HepG2 (cell line): Measurements from ENCODE around the gene ZBTB14. TPM values are rescaled to one million over a fixed set of nuclear protein-coding genes. Genes with fewer than 3 reads are reported as not detected.

ENCODE experiments used
- ATAC-seq: fragments of 200-7000 bp; cut with Tn5 transposase; 3 replicates; pipeline ENCODE4 v1.9.1; 2020; ENCODE audit warnings: mild to moderate bottlenecking, moderate library complexity
- BruUV-seq: library from RNA; stranded (reverse); fragments of 400-500 nt; replicated peaks from 2 replicates; lab custom pipeline; 2021; lab: Mats Ljungman, UMichigan
- CTCF ChIA-PET: fragments of 300-600 bp; formaldehyde crosslinking; extraction: SDS; loops from one replicate; lab custom pipeline; 2021; ENCODE audit warnings: low total read pairs, inconsistent platforms, low intra/inter-chr PET ratio; lab: Yijun Ruan, JAX
- POLR2A ChIA-PET: fragments of 350-600 bp; sonication (Branson Sonifier 250); formaldehyde crosslinking; loops from one replicate; lab custom pipeline; 2020; ENCODE audit warnings: antibody characterized with exemption, inconsistent platforms; lab: Yijun Ruan, JAX
- DNase-seq: peaks from one replicate; pipeline ENCODE4 v3.0.0-alpha.2; 2015; ENCODE audit warnings: low spot score
- FAIRE-seq: peaks from 3 replicates; lab custom pipeline; 2011; peaks lifted over from hg19 to GRCh38; lab: Jason Lieb, UNC
- H2AFZ ChIP-seq: one replicate; pipeline ENCODE4 v1.6.1; 2011; ENCODE audit warnings: low read length, inconsistent platforms
- H3K27ac ChIP-seq: fragments of 300-600 bp; 3 replicates; pipeline ENCODE4 v1.8.0; 2011; ENCODE audit warnings: mixed run types, mild to moderate bottlenecking, mixed read lengths, low read length, inconsistent platforms; ENCODE audit not compliant: insufficient read depth; ENCODE audit errors: extremely low read length
- H3K27me3 ChIP-seq, 2 experiments: fragments of 200-600 bp in 1 of 2; 2 replicates in 1 of 2; 3 replicates in 1 of 2; pipeline versions ENCODE4 v1.6.0 to v1.8.0; 2011; ENCODE audit warnings: low read length in 2 of 2, mild to moderate bottlenecking in 2 of 2, moderate library complexity in 2 of 2, inconsistent platforms in 1 of 2; ENCODE audit not compliant: insufficient read depth in 2 of 2, control insufficient read depth in 1 of 2
- H3K36me3 ChIP-seq, 2 experiments: fragments of 200-600 bp in 1 of 2; replicated peaks in 1 of 2; 2 replicates in 1 of 2; 3 replicates in 1 of 2; pipeline versions ENCODE4 v1.5.1 to v1.8.0; 2011; ENCODE audit warnings: low read length in 2 of 2, inconsistent platforms in 1 of 2; ENCODE audit not compliant: insufficient read depth in 2 of 2, control insufficient read depth in 1 of 2
- H3K4me1 ChIP-seq: 2 replicates; pipeline ENCODE4 v1.5.1; 2012; ENCODE audit warnings: low read length, inconsistent platforms; ENCODE audit not compliant: insufficient read depth
- H3K4me2 ChIP-seq: 2 replicates; pipeline ENCODE4 v1.6.0; 2011; ENCODE audit warnings: low read depth, low read length, inconsistent platforms
- H3K4me3 ChIP-seq, 3 experiments: fragments of 200-600 bp in 1 of 3; sonication (generic), shearing (Covaris generic) in 1 of 3; replicated peaks in 1 of 3; 2 replicates each; pipeline ENCODE4 v1.5.1; 2011 to 2016; ENCODE audit warnings: low read length in 3 of 3, inconsistent platforms in 2 of 3, low read depth in 2 of 3, mild to moderate bottlenecking in 2 of 3, control low read depth in 1 of 3, mixed read lengths in 1 of 3; ENCODE audit not compliant: insufficient read depth in 1 of 3
- H3K79me2 ChIP-seq: one replicate; pipeline ENCODE4 v1.6.1; 2011; ENCODE audit warnings: low read length, inconsistent platforms; ENCODE audit not compliant: insufficient read depth
- H3K9ac ChIP-seq: 2 replicates; pipeline ENCODE4 v1.6.0; 2011; ENCODE audit warnings: mild to moderate bottlenecking, low read depth, low read length, inconsistent platforms; ENCODE audit not compliant: insufficient read depth
- H3K9me3 ChIP-seq: 2 replicates; pipeline ENCODE4 v1.5.1; 2012; ENCODE audit warnings: mild to moderate bottlenecking, low read length
- H4K20me1 ChIP-seq: 2 replicates; pipeline ENCODE4 v1.6.0; 2011; ENCODE audit warnings: inconsistent platforms, mild to moderate bottlenecking, low read length, moderate library complexity; ENCODE audit not compliant: insufficient read depth
- HOXA3 ChIP-seq: sonication (generic); formaldehyde crosslinking; IDR thresholded peaks from 2 replicates; pipeline ENCODE4 v1.5.0; 2020; ENCODE audit warnings: missing genetic modification reagents
- MIER2 ChIP-seq: IDR thresholded peaks from 2 replicates; pipeline ENCODE4 v1.6.1; 2016; ENCODE audit warnings: missing biosample characterization, missing genetic modification reagents
- PPARG ChIP-seq: conservative IDR thresholded peaks from 2 replicates; pipeline ENCODE4 v1.6.1; 2016; ENCODE audit warnings: missing biosample characterization, missing genetic modification reagents
- RARA ChIP-seq: IDR thresholded peaks from 2 replicates; pipeline ENCODE4 v1.6.1; 2016; ENCODE audit warnings: missing genetic modification reagents, missing compliant biosample characterization
- SRSF4 ChIP-seq: fragments of 200-400 bp; formaldehyde crosslinking; IDR thresholded peaks from one replicate; pipeline ENCODE4 v1.6.1; 2018; ENCODE audit warnings: mild to moderate bottlenecking, low read depth, low read length, moderate library complexity; ENCODE audit not compliant: poor library complexity, severe bottlenecking
- U2AF1 ChIP-seq: fragments of 200-400 bp; formaldehyde crosslinking; optimal IDR thresholded peaks from 2 replicates; pipeline ENCODE3; 2017; ENCODE audit warnings: mild to moderate bottlenecking, low read depth, low read length
- ZFP36L2 ChIP-seq: sonication (generic); formaldehyde crosslinking; IDR thresholded peaks from 2 replicates; pipeline ENCODE4 v1.4.0; 2020; ENCODE audit warnings: missing genetic modification reagents
- ZNF501 ChIP-seq: sonication (generic); formaldehyde crosslinking; IDR thresholded peaks from 2 replicates; pipeline ENCODE4 v1.5.1; 2020; ENCODE audit warnings: mild to moderate bottlenecking, moderate library complexity, missing genetic modification reagents
- ZNF510 ChIP-seq: sonication (generic); formaldehyde crosslinking; IDR thresholded peaks from 2 replicates; pipeline ENCODE4 v1.4.0; 2020; ENCODE audit warnings: low read depth, mild to moderate bottlenecking, missing genetic modification reagents
- ZNF546 ChIP-seq: sonication (generic); formaldehyde crosslinking; conservative IDR thresholded peaks from 2 replicates; pipeline ENCODE4 v1.8.1; 2023; ENCODE audit warnings: mild to moderate bottlenecking, missing genetic modification reagents
- WGBS: methylation state at CpG from one replicate; pipeline ENCODE4 v1.1.6; 2017; ENCODE audit warnings: low lambda C conversion rate; 5-methylcytosine and 5-hydroxymethylcytosine counted together
- in situ Hi-C: cut with HindIII; loops from 2 replicates; pipeline ENCODE4 v1.10.0; 2017; ENCODE audit warnings: low pct_unique_long_range_greater_than_20kb; ENCODE audit not compliant: extremely low pct_ligation_motif_present
- intact Hi-C: fragments of 100-400 bp; cut with micrococcal nuclease; formaldehyde crosslinking; loops from one replicate; pipeline ENCODE4 v1.10.0; 2022; ENCODE audit not compliant: unreplicated experiment
- polyA plus RNA-seq, 8 experiments: library from polyadenylated mRNA; depleted of rRNA in 3 of 8; stranded (reverse) in 7 of 8; unstranded in 1 of 8; fragments of >200 nt; fragmentation: Illumina TruSeq in 4 of 8; extraction: Trizol in 4 of 8; gene quantifications; 2 replicates each; pipeline versions ENCODE4 v1.2.1 to v1.2.3, GENCODE V29; 2011 to 2016; ENCODE audit warnings: low read depth in 4 of 8, missing spikeins in 1 of 8, mixed read lengths in 1 of 8; ENCODE audit not compliant: insufficient read depth in 1 of 8
- total RNA-seq, 5 experiments: library from RNA; depleted of rRNA; stranded (reverse); fragments of >200 nt; fragmentation: Illumina TruSeq; extraction: Trizol; gene quantifications; 2 replicates each; pipeline ENCODE4 v1.2.3, GENCODE V29; 2016; ENCODE audit warnings: low read depth in 1 of 5
- TF ChIP-seq, protein P1 (sequence below), 2 experiments: fragments of 450-650 bp in 1 of 2; sonication (generic) in 1 of 2; formaldehyde crosslinking; IDR thresholded peaks; 2 replicates each; pipeline versions ENCODE4 v1.5.0 to v1.8.0; 2020 to 2022; ENCODE audit warnings: mild to moderate bottlenecking in 1 of 2, missing genetic modification reagents in 1 of 2
- TF ChIP-seq, protein P2 (sequence below): IDR thresholded peaks from 2 replicates; pipeline ENCODE4 v1.6.1; 2012; ENCODE audit warnings: low read length, improper control_type of control experiment
- TF ChIP-seq, protein P3 (sequence below): sonication (generic); formaldehyde crosslinking; IDR thresholded peaks from 2 replicates; pipeline ENCODE4 v1.4.0; 2020; ENCODE audit warnings: mild to moderate bottlenecking, missing genetic modification reagents
- TF ChIP-seq, protein P4 (sequence below): sonication (generic); formaldehyde crosslinking; IDR thresholded peaks from 2 replicates; pipeline ENCODE4 v1.4.0; 2020; ENCODE audit warnings: missing genetic modification reagents
- TF ChIP-seq, protein P5 (sequence below): sonication (generic); formaldehyde crosslinking; IDR thresholded peaks from 2 replicates; pipeline ENCODE4 v1.5.0; 2020; ENCODE audit warnings: missing genetic modification reagents

ZBTB14 gene
- total and polyA plus RNA-seq, 2 of the 13 experiments (the other 11 are each of a cell fraction or from before 2014, with no cell fraction given) = 8.0 to 14.4 TPM

DNA sequence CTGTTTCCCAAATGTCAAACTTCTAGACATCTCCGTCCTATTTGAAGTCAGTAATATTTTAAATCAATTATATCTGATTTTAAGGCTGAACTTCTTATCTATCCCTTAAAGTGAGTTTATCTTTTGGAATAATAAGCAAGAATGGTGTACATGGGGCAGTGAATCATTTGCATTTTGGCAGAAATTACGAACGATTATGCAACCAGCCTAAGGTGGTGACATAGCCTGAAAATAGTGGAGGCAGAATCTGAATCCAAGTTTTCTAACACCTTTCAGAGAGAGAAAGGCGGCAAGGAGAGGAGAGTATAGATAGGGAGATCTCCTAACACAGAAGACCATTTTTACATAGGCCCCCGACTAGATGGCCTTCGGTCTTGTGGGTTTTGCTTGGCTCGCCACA, 10.7 kb downstream of the ZBTB14 start:
- Histone ChIP-seq H3K27me3 (no peaks in the 10 kb centered on the region), H3K4me3 (no peak overlapping the region), H3K79me2 (no peaks in the 10 kb centered on the region), H4K20me1 (no peaks in the 10 kb centered on the region), H3K36me3 (peaks cover 0 to 4% of the 10 kb centered on the region in 2 experiments; a peak in 1 of 5 replicates), H3K4me1 (no peaks in the 10 kb centered on the region), H3K4me2 (no peak overlapping the region), H3K9me3 (no peaks in the 10 kb centered on the region; the same call in 1 of the 2 replicates), H2AFZ (no peak overlapping the region), H3K27ac (no peak overlapping the region), H3K9ac (no peak overlapping the region)
- BruUV-seq = no TSS peak
- TF ChIP-seq, protein P1, sequence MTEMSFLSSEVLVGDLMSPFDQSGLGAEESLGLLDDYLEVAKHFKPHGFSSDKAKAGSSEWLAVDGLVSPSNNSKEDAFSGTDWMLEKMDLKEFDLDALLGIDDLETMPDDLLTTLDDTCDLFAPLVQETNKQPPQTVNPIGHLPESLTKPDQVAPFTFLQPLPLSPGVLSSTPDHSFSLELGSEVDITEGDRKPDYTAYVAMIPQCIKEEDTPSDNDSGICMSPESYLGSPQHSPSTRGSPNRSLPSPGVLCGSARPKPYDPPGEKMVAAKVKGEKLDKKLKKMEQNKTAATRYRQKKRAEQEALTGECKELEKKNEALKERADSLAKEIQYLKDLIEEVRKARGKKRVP (CRISPR knock-in tag; IDR thresholded peaks at IDR 0.05) = no peak
- TF ChIP-seq, protein P2, sequence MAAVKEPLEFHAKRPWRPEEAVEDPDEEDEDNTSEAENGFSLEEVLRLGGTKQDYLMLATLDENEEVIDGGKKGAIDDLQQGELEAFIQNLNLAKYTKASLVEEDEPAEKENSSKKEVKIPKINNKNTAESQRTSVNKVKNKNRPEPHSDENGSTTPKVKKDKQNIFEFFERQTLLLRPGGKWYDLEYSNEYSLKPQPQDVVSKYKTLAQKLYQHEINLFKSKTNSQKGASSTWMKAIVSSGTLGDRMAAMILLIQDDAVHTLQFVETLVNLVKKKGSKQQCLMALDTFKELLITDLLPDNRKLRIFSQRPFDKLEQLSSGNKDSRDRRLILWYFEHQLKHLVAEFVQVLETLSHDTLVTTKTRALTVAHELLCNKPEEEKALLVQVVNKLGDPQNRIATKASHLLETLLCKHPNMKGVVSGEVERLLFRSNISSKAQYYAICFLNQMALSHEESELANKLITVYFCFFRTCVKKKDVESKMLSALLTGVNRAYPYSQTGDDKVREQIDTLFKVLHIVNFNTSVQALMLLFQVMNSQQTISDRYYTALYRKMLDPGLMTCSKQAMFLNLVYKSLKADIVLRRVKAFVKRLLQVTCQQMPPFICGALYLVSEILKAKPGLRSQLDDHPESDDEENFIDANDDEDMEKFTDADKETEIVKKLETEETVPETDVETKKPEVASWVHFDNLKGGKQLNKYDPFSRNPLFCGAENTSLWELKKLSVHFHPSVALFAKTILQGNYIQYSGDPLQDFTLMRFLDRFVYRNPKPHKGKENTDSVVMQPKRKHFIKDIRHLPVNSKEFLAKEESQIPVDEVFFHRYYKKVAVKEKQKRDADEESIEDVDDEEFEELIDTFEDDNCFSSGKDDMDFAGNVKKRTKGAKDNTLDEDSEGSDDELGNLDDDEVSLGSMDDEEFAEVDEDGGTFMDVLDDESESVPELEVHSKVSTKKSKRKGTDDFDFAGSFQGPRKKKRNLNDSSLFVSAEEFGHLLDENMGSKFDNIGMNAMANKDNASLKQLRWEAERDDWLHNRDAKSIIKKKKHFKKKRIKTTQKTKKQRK = no peak
- TF ChIP-seq ZNF501 (no peak), PPARG (CRISPR knock-in tag) (no peak), ZNF510 (CRISPR knock-in tag) (no peak), HOXA3 (no peak), MIER2 (CRISPR knock-in tag) (no peak), RARA (CRISPR knock-in tag) (no peak), SRSF4 (no peak), ZNF546 (CRISPR knock-in tag) (no peak), U2AF1 (no peak), ZFP36L2 (CRISPR knock-in tag) (no peak)
- TF ChIP-seq, protein P3, sequence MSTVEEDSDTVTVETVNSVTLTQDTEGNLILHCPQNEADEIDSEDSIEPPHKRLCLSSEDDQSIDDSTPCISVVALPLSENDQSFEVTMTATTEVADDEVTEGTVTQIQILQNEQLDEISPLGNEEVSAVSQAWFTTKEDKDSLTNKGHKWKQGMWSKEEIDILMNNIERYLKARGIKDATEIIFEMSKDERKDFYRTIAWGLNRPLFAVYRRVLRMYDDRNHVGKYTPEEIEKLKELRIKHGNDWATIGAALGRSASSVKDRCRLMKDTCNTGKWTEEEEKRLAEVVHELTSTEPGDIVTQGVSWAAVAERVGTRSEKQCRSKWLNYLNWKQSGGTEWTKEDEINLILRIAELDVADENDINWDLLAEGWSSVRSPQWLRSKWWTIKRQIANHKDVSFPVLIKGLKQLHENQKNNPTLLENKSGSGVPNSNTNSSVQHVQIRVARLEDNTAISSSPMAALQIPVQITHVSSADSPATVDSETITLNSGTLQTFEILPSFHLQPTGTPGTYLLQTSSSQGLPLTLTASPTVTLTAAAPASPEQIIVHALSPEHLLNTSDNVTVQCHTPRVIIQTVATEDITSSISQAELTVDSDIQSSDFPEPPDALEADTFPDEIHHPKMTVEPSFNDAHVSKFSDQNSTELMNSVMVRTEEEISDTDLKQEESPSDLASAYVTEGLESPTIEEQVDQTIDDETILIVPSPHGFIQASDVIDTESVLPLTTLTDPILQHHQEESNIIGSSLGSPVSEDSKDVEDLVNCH (CRISPR knock-in tag) = no peak
- TF ChIP-seq, protein P4, sequence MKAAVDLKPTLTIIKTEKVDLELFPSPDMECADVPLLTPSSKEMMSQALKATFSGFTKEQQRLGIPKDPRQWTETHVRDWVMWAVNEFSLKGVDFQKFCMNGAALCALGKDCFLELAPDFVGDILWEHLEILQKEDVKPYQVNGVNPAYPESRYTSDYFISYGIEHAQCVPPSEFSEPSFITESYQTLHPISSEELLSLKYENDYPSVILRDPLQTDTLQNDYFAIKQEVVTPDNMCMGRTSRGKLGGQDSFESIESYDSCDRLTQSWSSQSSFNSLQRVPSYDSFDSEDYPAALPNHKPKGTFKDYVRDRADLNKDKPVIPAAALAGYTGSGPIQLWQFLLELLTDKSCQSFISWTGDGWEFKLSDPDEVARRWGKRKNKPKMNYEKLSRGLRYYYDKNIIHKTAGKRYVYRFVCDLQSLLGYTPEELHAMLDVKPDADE (CRISPR knock-in tag) = no peak
- TF ChIP-seq, protein P5, sequence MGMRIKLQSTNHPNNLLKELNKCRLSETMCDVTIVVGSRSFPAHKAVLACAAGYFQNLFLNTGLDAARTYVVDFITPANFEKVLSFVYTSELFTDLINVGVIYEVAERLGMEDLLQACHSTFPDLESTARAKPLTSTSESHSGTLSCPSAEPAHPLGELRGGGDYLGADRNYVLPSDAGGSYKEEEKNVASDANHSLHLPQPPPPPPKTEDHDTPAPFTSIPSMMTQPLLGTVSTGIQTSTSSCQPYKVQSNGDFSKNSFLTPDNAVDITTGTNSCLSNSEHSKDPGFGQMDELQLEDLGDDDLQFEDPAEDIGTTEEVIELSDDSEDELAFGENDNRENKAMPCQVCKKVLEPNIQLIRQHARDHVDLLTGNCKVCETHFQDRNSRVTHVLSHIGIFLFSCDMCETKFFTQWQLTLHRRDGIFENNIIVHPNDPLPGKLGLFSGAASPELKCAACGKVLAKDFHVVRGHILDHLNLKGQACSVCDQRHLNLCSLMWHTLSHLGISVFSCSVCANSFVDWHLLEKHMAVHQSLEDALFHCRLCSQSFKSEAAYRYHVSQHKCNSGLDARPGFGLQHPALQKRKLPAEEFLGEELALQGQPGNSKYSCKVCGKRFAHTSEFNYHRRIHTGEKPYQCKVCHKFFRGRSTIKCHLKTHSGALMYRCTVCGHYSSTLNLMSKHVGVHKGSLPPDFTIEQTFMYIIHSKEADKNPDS (CRISPR knock-in tag) = no peak
- WGBS = 57% methylated on average over 7 of the region's 7 CpGs
- ChIA-PET POLR2A (no interaction called here), CTCF (no interaction called here)
- no peak for ATAC-seq
- FAIRE-seq = no peak
- intact Hi-C loops (loop anchor here (10.0 kb wide), 1 partner anchor 90 kb away; the partner anchor contains the start of gene AKAIN1), in situ Hi-C loops (no loop called here)
- DNase-seq = no peak
